Ovary (tissue), 3 donors: ENCODE measurements around the gene IL27RA.

Source experiments
- POLR2A ChIP-seq: fragments of 450-650 bp; IDR thresholded peaks from one replicate; pipeline ENCODE4 v1.6.1; 2017; ENCODE audit warnings: antibody characterized with exemption, mild to moderate bottlenecking, moderate library complexity
- TF ChIP-seq, protein P1 (sequence below), 3 donors: fragments of 450-650 bp in 2 of 3; fragments of 200-600 bp in 1 of 3; IDR thresholded peaks; one replicate each; pipeline versions ENCODE4 v1.5.1 to v1.8.0; 2016 to 2022; ENCODE audit warnings: antibody characterized with exemption in 3 of 3, mild to moderate bottlenecking in 1 of 3
- donor health status: DM: no; HTN: no; CAD: no.

DNA sequence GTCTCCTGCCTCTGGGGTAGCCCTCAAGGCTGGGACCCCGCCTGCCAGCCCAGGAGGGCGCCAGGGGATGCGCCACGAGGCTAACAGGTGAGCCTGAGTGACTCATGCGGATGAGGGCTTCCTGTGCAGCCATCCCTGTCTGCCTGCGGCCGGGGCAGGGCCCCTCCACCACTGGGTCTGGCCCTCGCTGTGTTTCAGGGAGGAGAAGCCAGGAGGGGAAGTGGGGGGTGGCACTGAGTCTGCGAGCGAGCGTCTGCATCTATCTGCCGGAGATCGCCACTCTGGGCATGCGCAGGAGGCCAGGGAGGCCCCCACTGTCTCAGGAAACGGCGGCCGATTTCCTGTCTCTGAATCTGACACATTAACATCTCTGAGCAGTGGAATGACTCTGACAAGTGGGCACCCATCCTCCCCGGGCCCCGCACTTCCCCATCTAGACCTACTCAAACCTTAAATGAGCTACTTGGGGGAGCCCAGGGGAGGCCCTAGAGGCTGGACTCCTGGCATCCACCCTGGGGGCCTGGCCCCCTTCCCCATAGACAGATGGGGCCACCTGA lies 45.1 kb upstream of the IL27RA start:
- TF ChIP-seq, protein P1, sequence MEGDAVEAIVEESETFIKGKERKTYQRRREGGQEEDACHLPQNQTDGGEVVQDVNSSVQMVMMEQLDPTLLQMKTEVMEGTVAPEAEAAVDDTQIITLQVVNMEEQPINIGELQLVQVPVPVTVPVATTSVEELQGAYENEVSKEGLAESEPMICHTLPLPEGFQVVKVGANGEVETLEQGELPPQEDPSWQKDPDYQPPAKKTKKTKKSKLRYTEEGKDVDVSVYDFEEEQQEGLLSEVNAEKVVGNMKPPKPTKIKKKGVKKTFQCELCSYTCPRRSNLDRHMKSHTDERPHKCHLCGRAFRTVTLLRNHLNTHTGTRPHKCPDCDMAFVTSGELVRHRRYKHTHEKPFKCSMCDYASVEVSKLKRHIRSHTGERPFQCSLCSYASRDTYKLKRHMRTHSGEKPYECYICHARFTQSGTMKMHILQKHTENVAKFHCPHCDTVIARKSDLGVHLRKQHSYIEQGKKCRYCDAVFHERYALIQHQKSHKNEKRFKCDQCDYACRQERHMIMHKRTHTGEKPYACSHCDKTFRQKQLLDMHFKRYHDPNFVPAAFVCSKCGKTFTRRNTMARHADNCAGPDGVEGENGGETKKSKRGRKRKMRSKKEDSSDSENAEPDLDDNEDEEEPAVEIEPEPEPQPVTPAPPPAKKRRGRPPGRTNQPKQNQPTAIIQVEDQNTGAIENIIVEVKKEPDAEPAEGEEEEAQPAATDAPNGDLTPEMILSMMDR (IDR thresholded peaks at IDR 0.05), result no peak
- TF ChIP-seq POLR2A, result no peak
